Tongue (tissue), 2 donors: ENCODE measurements around the gene PFDN2. TPM values are rescaled to one million over a fixed set of nuclear protein-coding genes. Genes with fewer than 3 reads are reported as not detected.
A peak's percentile ranks its signal among the peaks of the same experiment; 100 is the strongest.
"Not testable (repeated sequence)": the region's sequence is repeated elsewhere in the genome, so short reads cannot be mapped to it uniquely, and the experiment has no call there.

Experiments used
- DNase-seq: peaks from one replicate; pipeline ENCODE4 v3.0.0-alpha.2; 2015
- total RNA-seq: library from RNA; depleted of rRNA; stranded (reverse); fragments of >200 nt; gene quantifications from one replicate; pipeline ENCODE4 v1.2.3, GENCODE V29; 2014

Gene PFDN2
- total RNA-seq, 1 donor from 2014 or later: 24.5 TPM

DNA sequence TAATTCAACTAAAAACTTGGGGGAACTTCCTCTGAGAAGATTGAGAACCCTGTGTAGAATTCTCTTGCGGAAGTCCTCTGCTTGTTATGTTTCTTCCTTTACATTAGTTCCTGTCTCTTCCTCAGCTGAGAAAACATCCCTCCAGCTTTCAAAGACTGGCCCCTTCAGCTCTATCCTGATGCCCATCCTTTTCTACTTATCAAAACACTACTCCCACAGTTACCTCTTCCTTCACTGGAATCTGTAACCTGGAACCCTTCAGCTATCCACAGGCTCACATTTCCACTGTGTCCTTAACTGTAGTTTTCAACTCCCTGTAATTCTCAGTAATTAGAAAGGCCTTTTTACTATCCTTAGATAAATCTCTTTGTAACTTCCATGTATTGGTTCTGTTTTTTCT is 20.6 kb upstream of the PFDN2 start:
- DNase-seq: no peak

GRCh38 chr1:161137881-161138280 is 20.0 kb upstream of the PFDN2 start:
- peak; percentile 30 for DNase-seq

- DNase-seq: no peak
Observed at GRCh38 chr1:161133220-161133740, 15.4 kb upstream of the PFDN2 start.

DNA sequence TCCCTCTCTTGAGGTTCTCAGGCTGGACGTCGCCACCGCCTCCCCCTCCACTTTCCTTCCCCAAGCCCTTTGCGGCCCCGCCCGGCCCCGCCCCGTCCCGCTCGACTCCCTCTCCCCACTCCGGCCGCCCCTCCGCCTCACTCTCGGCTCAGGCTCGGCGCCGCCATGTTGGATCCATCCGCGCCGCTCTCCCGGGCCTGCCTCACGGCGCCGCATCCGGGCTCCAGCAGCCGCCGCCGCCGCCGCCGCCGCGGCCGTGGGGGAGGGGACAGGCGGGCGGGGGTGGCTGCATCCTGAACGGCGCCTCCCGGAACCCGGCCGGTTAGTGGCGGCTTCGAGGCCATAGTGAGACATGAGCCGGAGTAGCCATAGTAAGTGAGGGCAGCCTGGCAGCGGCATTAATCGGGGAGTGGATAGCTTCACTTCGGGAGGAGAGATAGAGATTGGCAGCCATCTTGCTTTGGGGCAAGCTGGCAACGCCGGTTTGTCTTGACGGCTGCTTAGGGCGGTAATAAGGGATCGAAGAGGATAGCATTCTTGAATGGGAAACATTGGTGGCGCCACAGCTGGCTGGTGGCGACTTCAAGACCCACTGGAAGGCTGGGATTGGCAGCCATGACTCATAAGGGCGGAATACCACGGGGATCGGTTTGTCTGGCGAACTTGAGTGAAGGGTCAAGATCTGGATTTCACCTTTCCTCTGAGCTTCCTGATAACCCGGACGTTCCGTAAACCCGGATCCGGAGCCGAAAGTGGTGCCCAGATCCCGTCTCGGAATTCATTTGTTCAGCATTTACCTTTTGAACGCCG is 14.8 kb upstream of the PFDN2 start, which contains the start of gene DEDD:
Gene DEDD, minus strand, starts transcription at position 258 of the 810 bp plus-strand sequence. CDS start 8,205 bp downstream, outside the sequence.
- DNase-seq: peak; percentile 98

GRCh38 chr1:161131523-161132409 is 13.9 kb upstream of the PFDN2 start:
- peak; percentile 51 for DNase-seq

- DNase-seq: no peak
Observed at GRCh38 chr1:161130266-161130665, 12.4 kb upstream of the PFDN2 start.

- DNase-seq: peak; percentile 59
Observed at GRCh38 chr1:161128591-161129420, 11.0 kb upstream of the PFDN2 start.

GRCh38 chr1:161127649-161128048 is 9.8 kb upstream of the PFDN2 start:
- DNase-seq: no peak

- DNase-seq: no peak
Observed at GRCh38 chr1:161122967-161123366, 5.1 kb upstream of the PFDN2 start.

GRCh38 chr1:161121834-161122233 is 4.0 kb upstream of the PFDN2 start:
- DNase-seq: no peak

DNA sequence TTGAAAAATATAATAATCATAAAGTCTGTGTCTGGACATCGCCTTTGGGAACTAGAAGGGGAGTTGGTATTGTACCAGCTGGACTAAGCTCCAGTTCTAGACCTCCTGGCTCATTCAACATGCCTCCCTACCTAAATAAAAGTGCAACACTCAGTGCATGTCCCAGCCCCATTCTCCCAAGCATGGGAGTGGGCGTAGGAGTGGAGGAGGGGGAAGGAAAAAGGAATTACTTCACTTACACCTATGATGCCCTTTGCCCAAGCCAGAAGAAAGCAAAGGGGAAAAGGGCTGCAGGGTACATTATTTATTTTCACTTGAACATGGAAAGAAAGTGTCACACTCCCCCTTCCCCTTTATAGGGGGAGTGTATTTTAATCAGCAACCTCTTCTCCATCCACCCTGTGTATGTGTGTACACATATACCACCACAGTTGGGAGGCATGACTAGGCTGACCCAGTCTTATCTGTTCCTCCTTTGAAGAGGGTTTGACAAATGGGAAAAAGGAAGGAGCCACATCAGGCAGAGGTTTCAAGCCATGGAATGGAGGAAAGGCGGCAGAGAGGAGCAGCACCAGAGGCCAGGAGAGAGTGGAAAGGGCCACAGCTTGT is 3.3 kb upstream of the PFDN2 start:
- DNase-seq: no peak

DNA sequence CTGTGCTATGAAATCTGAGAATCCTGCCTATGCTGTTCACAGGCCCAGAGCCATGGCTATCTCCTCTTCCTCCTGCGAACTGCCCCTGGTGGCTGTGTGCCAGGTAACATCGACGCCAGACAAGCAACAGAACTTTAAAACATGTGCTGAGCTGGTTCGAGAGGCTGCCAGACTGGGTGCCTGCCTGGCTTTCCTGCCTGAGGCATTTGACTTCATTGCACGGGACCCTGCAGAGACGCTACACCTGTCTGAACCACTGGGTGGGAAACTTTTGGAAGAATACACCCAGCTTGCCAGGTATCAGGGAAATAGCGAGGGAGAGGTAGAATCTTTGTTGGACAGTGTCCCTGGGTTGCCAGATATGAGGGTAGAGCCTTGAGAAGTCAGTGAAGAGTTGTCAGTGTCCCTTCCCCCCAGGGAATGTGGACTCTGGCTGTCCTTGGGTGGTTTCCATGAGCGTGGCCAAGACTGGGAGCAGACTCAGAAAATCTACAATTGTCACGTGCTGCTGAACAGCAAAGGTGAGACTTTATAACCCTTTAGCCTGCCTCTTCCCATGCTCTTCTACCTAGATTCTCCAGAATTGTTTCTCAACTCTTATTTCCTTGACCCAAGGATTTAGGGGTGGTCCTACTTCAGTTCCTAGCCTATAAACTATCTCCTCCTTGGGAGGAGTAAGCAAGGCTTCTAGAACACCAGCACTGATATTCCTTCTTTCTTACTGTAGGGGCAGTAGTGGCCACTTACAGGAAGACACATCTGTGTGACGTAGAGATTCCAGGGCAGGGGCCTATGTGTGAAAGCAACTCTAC is 1.5 kb upstream of the PFDN2 start:
- peak; percentile 71 for DNase-seq

- not testable (repeated sequence) for DNase-seq
Observed at GRCh38 chr1:161115961-161116360, 1.9 kb downstream of the PFDN2 start.

DNA sequence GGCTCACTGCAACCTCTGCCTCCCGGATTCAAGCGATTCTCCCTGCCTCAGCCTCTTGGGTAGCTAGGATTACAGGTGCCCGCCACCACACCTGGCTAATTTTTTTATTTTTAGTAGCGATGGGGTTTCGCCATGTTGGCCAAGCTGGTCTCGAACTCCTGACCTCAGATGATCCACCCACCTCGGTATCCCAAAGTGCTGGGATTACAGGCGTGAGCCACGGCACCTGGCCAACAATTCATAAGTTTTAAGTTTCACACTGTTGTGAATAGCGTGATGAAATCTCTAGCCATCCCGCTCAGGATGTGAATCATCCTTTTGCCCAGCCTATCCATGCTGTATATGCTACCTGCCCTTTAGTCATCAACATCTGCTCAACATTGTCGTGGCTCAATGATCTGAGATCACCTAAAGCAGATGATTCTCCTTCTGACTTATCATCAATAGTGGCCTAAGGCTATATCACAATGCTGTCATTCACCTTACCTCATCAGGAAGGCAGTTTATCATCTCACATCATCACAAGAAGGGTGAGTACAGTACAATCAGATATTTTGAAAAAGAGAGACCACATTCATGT is 2.6 kb downstream of the PFDN2 start:
- DNase-seq: no peak

DNA sequence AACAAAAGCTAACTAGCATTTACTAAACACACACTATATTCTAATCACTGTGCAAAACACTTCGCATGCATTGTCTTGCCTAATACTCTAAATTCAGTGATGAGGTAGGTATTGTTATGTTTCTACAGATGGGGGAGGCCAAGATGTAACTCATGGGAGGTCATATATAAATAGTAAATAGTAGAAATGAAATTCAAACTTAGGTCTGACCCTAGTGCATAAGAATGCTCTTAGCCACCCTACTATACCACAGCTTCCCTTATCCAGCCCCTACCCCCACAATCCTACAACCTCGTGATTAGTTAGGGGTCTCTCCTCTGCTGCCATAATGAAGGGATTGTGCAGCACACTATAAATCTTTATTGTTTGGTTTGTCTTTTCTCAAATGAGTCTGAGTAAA is 3.3 kb downstream of the PFDN2 start:
- DNase-seq: no peak

DNA sequence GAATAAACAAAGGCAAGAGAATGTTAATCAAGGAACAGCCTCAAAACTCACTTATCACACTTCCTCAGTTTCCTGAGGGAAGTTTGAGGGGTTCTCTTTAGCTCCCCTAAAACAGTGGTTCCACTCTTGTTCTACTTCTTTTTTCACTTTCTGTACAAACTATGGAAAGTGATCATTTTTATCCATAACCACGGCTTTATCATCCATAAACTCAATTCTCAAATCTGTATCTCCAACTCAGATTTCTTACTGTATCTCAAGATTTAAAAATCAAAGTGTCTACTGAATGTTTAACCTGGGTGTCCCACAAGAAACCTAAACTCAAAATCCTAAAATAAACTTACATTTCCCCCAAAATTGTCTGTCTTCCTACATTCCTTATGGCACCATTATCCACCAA is 3.9 kb downstream of the PFDN2 start:
- no peak for DNase-seq

DNA sequence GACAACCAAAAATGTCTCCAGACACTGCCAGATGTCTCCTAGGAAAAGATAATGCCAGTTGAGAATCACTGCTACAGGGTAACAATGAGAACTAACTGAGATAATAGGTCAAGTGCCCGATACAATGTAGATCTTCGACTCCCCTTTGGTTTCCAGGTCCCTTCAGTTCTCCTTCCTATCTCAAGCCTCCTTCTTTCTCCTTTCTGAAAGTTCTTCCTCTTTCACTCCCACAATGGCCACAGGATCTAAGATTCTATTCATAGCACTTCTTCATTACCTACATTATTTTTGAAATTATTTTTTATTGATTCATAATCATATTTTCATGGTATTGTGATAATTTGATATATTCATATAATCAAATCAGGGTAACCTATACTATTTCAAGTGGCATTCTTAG is 6.3 kb downstream of the PFDN2 start:
- DNase-seq: no peak

DNA sequence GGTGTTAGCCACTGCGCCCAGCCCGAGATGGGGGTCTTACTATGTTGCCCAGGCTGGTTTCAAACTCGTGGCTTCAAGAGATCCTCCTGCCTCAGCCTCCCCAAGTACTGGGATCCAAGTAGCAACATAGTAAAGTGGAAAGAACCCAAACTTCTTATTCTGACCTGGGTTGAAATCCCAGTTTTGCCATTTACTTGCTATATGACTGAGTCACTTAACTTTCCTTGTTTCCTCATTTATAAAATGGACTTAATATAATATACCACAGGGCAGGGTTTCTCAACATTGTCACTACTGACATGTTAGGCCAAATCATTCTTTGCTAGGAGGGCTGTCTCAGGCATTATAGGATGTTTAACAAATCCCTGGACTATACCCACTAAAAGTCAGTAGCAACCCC is 6.7 kb downstream of the PFDN2 start:
- no peak for DNase-seq

GRCh38 chr1:161106431-161106830 is 11.4 kb downstream of the PFDN2 start:
- DNase-seq: no peak

DNA sequence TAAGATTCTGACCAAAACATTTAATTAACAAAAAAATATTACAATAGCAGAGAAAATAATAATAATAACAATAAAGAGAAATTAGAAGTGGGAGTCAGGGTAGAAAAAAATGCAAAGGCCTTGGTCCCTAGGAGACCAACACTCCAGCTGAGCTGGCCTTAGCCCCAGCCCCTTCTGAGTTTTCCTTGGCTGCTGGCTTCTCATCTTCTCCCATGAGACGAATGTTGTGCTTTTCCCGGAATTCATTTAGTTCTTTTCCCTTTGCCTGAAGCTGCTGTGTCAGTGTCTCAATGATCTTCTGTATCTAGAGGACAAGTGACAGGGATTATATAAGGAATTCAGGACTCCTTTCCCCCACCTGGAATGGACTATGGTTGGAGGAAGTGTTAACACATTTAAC is 17.3 kb downstream of the PFDN2 start:
- DNase-seq: no peak
